Adipocyte (in vitro differentiated cells): ENCODE data around the gene UHRF2.

Experiments used
- DNase-seq: peaks from one replicate; pipeline ENCODE4 v3.0.0-alpha.2; 2015; ENCODE audit warnings: low read depth
- H3K27me3 ChIP-seq: replicated peaks from 2 replicates; pipeline ENCODE4 v1.7.0; 2013; ENCODE audit warnings: mild to moderate bottlenecking, low read length, moderate library complexity; ENCODE audit not compliant: control insufficient read depth, insufficient read depth
- H3K36me3 ChIP-seq: 2 replicates; pipeline ENCODE4 v1.7.0; 2013; ENCODE audit warnings: low read length, mild to moderate bottlenecking, moderate library complexity; ENCODE audit not compliant: control insufficient read depth, insufficient read depth, severe bottlenecking
- H3K4me1 ChIP-seq: 2 replicates; pipeline ENCODE4 v1.7.0; 2013; ENCODE audit warnings: mild to moderate bottlenecking, low read length, moderate library complexity; ENCODE audit not compliant: control insufficient read depth, insufficient read depth
- H3K4me3 ChIP-seq: 2 replicates; pipeline ENCODE4 v1.7.0; 2013; ENCODE audit warnings: mild to moderate bottlenecking, low read length, moderate library complexity
- H3K9ac ChIP-seq: 2 replicates; pipeline ENCODE4 v1.7.0; 2013; ENCODE audit warnings: mild to moderate bottlenecking, low read length, moderate library complexity
- H3K9me3 ChIP-seq: 2 replicates; pipeline ENCODE4 v1.7.0; 2013; ENCODE audit warnings: mild to moderate bottlenecking, low read length, moderate library complexity; ENCODE audit not compliant: control insufficient read depth

Gene UHRF2

GRCh38 chr9:6543204-6543603 is 130.2 kb downstream of the UHRF2 start:
- no peak overlapping the region for H3K4me3 ChIP-seq
- no peaks in the 10 kb centered on the region for H3K36me3 ChIP-seq
- H3K27me3 ChIP-seq, result no peaks in the 10 kb centered on the region
- no peak overlapping the region for H3K9ac ChIP-seq
- no peak for DNase-seq
- H3K9me3 ChIP-seq, result no peaks in the 10 kb centered on the region
- H3K4me1 ChIP-seq, result peaks cover 4% of the 10 kb centered on the region

GRCh38 chr9:6545017-6545691 is 132.2 kb downstream of the UHRF2 start:
- H3K36me3 ChIP-seq, result no peaks in the 10 kb centered on the region
- no peak for DNase-seq
- no peaks in the 10 kb centered on the region for H3K4me1 ChIP-seq
- H3K9me3 ChIP-seq, result no peaks in the 10 kb centered on the region
- H3K27me3 ChIP-seq, result no peaks in the 10 kb centered on the region
- H3K4me3 ChIP-seq, result no peak overlapping the region
- no peak overlapping the region for H3K9ac ChIP-seq

GRCh38 chr9:6549106-6549800 is 136.3 kb downstream of the UHRF2 start:
- Histone ChIP-seq H3K9ac (no peak overlapping the region), H3K4me3 (no peak overlapping the region), H3K36me3 (no peaks in the 10 kb centered on the region), H3K9me3 (no peaks in the 10 kb centered on the region), H3K4me1 (no peaks in the 10 kb centered on the region), H3K27me3 (no peaks in the 10 kb centered on the region)
- no peak for DNase-seq

- no peak overlapping the region for H3K4me3 ChIP-seq
- no peaks in the 10 kb centered on the region for H3K27me3 ChIP-seq
- no peaks in the 10 kb centered on the region for H3K4me1 ChIP-seq
- H3K9me3 ChIP-seq, result no peaks in the 10 kb centered on the region
- no peak overlapping the region for H3K9ac ChIP-seq
- no peaks in the 10 kb centered on the region for H3K36me3 ChIP-seq
- DNase-seq, result peak; percentile 25
Measured at GRCh38 chr9:6551136-6551535, 138.1 kb downstream of the UHRF2 start.

GRCh38 chr9:6552033-6552432 is 139.0 kb downstream of the UHRF2 start:
- Histone ChIP-seq H3K36me3 (no peaks in the 10 kb centered on the region), H3K9ac (no peak overlapping the region), H3K9me3 (no peaks in the 10 kb centered on the region), H3K27me3 (no peaks in the 10 kb centered on the region), H3K4me1 (no peaks in the 10 kb centered on the region), H3K4me3 (no peak overlapping the region)
- DNase-seq, result peak; percentile 84

- DNase-seq, result peak; percentile 57
- Histone ChIP-seq H3K4me1 (no peaks in the 10 kb centered on the region), H3K27me3 (no peaks in the 10 kb centered on the region), H3K4me3 (no peak overlapping the region), H3K36me3 (no peaks in the 10 kb centered on the region), H3K9me3 (no peaks in the 10 kb centered on the region), H3K9ac (no peak overlapping the region)
Measured at GRCh38 chr9:6552498-6553121, 139.6 kb downstream of the UHRF2 start.

GRCh38 chr9:6553866-6554265 is 140.9 kb downstream of the UHRF2 start:
- H3K4me1 ChIP-seq, result no peaks in the 10 kb centered on the region
- H3K36me3 ChIP-seq, result no peaks in the 10 kb centered on the region
- H3K27me3 ChIP-seq, result no peaks in the 10 kb centered on the region
- no peaks in the 10 kb centered on the region for H3K9me3 ChIP-seq
- DNase-seq, result no peak
- no peak overlapping the region for H3K9ac ChIP-seq
- H3K4me3 ChIP-seq, result no peak overlapping the region
